Activated T-cell treated with anti-CD3 and anti-CD28 coated beads, Interleukin-2, amount 50 U/mL, for 48 hours (primary cell): ENCODE results near the gene KLK14.

Experiments
- DNase-seq, 2 experiments: peaks; one replicate each; pipeline ENCODE4 v3.0.0-alpha.2; 2020

Gene KLK14

DNA sequence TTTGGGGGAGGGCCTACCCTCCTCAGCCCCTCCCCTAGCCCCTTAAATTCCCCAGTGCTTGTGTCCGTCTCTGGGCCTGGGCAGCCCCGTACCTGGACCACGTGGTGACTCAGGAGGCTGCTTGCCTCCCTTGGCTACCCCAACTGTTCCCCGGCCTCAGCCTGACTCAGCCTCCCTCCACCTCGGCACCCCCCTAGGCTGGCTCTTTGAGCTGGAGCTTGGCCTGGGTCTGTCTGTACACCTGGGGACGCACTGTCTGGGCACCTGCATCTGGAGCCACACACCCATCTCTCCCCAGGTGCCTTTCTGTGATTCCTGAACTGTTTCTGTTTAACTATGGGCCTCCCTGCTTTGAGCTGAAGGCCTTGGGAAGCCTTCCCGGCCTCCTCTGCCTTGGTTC lies 1.8 kb upstream of the KLK14 start:
- no peak for DNase-seq

DNA sequence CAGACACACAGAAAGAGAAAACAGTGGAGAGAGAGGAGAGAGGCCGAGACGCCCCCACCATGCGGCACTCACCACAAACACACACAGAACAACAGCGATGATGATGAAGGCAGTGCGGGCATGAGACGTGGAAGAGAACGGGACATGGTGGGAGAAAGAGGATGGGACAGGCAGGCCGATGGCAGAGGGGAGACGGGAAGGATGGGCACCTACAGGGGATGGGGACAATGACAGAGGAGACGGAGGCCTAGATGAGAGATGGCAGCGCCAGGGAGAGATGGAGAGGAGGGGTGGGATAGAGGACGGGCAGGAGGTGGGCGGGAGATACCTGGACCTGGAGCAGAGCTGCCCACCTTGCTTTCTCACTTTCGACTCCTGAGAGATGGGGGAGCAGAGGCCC lies 1.1 kb upstream of the KLK14 start:
- DNase-seq: no peak

DNA sequence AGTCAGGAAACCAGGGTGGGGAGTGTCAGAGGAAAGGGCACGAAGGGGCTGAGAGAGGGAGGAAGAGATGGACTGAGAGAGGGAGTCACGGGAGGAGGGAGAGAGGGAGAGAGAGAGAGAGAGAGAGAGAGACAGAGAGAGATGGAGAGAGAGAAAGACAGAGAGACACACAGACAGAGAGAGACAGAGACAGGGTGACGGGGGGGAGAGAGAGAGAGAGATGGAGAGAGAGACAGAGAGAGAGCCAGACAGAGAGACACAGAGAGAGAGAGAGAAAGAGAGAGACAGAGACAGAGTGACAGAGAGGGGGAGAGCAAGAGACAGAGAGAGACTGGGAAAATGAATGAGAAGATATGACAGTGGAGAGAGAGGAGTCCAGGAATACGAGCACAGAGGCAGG lies 494 bp upstream of the KLK14 start:
- no peak for DNase-seq

DNA sequence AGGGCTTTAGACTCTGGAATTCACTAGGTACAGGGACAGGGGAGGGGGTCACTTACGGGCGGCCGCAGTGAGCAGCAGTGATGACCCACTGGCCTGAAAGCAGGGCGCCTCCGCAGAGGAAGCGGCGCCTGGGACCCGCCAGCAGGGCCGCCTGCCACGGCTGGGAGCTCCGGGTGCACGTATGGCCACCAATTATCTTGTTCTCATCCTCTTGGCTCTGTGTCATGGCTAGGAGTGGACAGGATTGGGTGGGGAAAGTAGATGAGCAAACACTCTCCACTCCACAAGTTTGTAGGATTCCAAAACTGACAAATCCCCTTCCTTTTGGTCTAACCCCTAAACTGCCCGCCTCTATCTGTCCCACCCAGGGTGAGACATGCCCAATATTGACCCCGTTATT lies 1.2 kb downstream of the KLK14 start:
- no peak for DNase-seq

DNA sequence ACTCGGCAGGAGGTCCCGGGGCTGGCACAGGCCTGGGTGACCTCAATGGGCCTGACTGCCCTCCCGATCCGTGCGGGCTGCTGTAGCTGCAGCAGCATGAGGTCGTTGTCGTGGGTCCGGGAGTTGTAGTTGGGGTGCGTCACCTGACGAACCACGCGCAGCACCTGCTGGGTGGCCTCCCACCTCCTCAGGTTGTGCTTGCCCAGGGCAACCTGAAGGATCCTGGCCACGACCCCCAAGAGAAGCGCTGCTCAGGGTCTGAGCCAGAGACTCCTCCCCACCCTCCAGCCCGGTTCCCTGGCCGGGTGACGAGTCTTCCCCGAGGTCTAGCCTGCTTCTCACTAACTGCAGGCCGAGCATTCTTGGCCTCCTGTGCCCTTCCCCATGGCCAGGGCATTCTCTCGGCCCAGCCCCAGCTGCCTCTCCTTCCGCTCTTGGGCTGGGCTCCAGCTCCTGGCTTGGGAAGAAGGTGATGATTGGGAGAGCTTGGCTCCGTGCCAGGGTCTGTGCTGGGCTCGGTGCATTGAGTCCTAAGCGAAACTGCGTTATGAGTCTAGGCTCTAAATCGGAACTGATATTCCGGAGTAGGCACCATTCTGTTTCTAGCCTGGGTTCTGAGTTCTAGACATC lies 3.1 kb downstream of the KLK14 start:
- DNase-seq: no peak

DNA sequence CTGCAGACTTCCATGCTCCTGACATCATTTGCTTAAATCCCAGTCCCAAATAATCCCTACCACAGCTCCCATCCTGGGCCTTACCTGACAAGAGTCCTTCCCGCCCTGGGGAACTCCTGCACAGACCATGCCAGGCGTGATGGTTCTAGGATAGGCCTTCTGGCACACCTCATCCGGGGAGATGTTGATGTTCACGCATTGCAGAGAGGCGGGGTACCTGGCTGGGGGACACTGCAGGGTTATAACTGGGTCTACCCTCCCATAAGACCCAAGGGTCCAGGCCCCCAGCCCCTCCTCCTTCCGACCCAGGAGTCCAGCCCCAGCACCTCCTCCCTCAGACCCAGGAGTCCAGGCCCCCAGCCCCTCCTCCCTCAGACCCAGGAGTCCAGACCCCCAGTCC lies 4.0 kb downstream of the KLK14 start:
- no peak for DNase-seq

DNA sequence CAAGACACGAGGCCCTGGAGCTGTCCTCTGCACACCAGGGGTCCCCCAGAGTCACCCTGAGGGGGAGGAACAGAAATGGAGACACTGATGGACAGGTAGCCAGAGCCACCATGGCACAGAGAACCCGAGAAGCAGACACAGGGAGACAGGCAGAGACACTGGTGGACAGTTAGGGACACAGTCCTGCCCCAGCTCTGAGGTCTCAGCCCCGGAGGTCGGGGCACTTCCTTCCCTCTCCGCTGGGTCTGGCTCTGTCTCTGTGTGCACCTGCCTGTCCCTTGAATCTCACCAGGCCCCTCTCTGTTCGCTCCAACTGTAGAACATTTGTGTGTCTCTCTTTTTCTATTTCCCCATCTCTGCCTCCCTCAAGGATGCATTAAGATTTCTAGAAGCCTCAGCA lies 4.6 kb downstream of the KLK14 start:
- DNase-seq: no peak

DNA sequence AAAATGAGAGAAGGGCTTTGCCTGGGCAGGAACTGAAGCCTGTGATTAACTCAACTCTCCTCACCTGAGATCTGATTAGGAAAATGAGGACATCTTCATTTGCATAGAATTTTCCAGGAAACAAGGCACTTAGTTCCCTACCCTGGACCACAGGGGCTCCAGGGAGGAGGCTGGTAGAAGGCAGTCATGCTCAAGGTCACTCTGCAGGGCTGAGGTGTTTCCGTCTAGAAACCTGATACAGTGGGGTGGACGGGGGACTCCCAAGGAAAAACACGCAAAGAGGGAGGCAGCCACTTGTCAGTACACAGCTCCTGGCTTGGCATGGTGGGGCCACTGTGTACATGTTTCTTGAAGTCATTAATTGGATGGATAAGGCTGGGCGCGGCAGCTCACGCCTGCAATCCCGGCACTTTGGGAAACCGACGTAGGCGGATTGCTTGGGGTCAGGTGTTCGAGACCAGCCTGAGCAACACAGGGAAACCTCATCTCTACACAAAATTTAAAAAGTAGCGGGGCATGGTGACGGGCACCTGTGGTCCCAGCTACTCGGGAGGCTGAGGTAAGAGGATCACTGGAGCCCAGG lies 6.0 kb downstream of the KLK14 start:
- DNase-seq: no peak

DNA sequence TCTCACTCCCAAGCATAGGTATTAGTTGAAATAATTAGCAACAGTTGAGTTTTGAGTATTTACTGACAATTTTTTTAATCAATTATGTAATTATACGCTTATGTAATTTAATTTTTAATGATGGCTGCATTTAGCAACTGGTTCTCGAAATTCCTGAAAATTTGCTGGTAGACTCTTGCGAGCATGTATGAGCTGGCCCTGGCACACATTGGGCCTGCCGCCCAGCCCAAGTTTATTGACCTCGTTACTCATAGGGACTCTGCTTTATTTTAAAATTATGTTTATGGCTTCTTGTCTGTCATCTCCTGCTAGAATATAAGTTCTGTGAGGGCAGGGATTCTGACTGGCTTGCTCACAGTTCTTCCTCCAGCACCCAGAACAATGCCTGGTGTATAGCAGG lies 6.7 kb downstream of the KLK14 start:
- DNase-seq: no peak

DNA sequence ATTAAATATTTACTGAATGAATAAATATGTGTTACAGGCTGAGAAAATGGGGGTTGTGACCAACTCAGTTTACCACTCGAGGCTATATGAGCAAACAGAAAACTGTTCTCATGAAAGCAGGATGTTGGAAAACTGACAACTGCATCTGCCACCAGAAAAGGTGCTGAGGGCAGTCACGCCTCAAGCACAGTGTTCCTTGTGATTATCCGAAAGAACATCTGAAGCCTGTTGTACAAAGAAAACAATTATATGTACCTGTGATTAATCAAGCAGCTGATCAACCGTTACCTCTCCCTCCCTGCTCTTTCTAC lies 11.6 kb downstream of the KLK14 start:
- DNase-seq: no peak

DNA sequence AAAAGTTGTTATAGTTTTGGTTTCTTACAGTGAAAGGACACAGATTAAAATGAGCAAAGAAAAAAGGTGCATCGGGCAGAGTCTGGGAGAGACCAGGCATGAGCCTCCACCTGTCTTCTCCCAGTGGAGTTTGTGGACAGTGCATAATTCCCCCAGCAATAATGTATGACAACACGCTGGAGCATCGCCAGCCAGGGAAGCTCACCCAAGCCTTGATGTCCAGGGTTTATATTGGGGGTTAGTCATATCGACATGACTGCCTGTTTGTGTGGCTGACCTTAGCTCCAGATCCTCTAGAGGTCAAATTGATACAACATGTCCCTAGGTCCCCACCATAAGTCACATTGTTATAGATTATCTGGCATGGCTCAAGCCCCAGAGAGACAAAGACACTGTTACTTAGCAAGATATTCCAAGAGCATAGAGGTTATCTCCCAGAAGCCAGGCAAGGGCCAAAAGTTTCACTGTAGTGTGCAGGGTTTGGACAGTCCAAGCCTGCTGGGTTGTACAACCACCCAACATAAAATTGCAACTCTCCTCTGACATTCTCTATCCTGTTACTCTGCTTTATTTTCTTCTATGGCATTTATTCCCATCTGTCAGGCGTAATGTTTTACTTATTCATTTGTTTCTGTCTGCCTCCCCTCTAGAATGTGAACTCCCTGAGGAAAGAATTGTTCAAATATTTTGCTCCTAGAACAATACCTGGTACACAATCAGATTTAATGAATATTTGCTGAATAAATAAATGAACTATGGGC lies 12.2 kb downstream of the KLK14 start:
- DNase-seq: no peak

DNA sequence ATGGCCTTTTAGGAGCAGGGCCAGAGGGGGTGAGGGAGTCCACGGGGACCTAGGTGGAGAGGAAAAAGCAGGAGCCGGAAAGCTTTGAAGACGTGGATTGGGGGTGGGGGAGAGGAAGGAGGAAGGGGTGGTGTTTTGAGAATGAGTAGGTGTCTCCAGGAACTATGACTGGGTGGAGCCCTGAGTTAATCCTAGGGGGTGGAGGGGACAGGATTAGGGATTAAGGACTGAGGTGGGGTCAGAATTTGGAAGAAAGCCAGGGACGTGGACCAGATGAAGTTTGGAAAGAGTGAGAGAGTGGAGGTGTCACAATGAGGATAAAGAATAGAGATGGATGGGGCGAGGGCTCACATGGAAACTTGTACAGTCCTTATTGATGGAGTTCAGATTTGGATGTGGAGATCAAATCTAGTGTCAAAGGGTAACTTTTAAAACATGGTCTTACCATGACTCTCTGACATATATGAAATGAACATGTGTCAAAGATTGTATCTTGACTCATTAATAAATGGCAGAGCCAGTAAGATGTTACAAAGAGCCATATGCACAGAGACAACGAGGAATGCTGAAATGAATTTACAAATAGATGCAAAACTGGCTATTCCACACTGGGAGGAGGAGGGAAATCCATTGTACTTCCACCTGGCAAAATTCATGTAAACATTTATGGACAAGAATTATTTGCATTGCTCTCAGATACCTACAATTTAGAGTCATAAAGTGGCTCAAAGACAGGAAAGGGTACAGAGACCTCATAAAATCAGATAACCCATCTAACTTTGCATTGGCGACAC lies 16.1 kb downstream of the KLK14 start:
- no peak for DNase-seq

DNA sequence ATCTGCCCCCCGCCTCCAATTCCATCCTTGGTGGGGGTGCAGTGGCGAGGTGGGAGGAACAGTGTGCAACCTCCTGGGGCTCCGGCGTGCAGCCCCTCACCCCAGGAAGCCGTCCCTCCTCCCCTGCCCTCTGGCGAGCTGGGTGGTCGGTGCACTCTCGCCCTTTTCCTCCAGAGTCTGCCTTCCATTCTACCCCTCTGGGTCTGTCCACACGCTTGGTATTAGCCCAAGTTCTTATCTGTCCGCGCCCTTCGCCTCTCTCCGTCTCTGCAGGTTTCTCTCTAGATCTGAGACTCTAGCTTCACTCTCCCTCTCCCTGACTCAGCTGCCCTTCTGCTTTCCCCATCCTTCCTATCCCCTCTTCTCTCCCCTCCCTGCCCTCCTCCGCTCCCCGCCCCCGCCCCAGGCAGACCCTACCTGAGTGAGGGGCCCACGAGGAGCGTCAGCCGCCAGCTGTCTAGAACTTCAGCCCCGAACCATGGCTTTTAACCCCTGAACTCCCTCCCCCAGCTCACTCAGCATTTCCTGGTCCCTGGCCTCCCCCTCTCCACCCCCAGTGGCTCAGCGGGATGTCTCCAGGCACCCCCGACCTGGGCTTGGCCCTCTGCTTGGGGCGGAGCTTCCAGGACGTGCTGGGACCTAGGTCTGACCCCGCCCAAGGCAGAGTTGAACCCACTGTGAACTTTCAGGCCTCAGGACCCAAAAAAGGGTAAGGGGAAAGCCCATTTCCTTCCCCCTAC lies 17.3 kb downstream of the KLK14 start:
- no peak for DNase-seq

DNA sequence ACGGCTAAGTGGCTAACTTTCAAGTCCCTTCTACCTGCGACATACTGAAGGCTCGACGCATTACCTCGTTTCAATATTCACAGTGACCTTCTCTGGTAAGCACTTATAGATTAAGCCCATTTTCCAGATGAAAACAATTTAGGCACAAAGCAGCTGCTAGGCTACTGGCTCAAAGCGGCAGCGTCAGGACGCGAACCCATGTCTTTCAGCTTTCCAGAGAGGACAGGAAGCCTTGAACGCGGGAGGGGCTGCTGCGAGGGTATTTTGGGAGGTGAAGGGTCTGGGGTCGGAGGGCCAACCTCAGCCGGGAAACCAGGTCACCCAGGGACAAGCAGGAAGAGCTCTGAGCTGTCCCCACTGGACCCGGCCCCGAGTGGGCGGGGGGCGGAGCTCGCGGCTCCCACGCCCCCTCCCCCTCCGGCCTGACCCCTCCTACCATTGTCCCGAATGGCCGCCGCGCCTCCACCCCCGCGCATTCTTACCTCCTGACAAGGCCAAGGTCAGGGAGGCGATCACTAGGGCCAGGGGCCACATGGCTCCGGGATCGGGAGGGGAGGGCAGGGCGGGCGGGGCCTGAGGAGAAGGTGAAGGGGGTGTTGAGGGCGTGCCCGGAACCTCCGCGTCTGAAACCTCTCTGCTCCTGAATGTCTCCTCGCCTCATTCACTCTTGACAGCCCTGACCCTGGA lies 18.0 kb downstream of the KLK14 start, which contains the start of gene KLK13:
KLK13 (minus strand) TSS at position 559 of the 687 bp plus-strand sequence; CDS start at position 534, 25 bp downstream.
- no peak for DNase-seq

DNA sequence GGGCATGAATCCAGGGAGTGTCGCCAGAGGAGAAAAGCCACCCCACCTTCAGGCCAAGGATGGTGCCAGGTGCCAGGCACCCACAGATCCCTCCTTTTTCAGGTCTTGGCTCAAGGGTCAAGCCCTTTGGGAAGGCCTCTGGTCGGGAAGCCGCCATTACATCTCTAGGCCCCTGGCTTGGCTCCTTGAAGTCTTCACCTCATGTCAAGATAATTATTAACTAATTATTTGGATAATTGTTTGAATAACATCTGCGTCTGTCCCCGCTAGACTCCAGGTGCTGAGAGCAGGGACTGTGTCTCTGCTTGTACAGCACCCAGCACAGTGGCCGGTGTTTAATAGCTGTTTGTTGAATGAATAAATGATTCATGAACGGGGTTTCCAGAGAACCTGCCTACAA lies 19.0 kb downstream of the KLK14 start:
- no peak for DNase-seq

DNA sequence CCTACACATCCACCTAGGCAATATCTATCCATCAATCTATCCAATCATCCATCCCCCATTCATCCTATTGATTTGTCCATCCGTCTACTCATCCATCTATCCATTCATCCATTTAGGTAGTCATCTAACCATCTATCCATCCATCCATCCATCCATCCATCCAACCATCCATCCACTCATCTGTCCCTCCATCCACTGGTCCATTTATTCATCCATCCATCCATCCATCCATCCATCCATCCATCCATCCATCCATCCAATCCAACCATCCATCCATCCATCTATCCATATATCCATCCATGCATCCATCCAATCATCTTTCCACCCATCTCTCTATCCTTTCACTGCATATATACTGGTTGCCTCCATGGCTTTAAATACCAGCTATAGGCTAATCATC lies 21.7 kb downstream of the KLK14 start:
- no peak for DNase-seq

DNA sequence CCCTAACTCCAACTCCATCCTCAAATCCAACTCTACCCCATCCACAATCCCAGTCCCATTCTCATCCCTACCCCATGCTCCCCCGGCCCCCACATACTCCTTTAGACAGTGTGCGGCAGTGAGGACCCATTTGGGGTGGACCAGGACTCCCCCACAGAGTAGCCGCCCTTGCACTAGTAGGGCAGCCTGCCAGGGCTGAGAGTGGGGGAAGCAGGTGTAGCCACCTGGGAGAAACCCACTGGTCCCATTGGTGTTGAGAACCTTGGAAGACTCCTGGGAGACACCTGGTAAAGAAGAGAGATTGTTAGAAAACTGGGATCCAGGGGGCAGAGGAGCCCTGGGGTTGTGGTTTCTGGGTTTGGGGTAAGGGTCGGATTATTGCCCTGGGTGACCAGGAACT lies 22.4 kb downstream of the KLK14 start:
- no peak for DNase-seq

DNA sequence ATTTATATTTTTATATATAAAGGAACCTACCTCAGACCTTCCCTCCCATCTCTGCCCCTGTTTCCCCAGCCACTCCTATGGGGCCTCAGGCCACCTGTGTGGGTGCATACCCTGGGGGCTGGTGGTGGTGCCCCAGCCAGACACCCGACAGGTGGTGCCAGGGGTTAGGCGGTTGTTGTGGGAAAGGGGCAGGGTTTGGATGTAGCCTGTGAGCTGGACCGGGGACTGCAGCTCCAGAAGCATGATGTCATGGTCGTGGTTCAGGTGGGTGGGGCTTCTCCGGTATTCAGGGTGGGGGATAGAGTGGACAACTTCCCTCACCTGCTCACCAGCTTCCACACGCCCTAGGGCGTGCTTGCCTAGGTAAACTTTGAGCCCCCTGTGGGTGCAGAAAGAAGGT lies 23.0 kb downstream of the KLK14 start:
- no peak for DNase-seq

DNA sequence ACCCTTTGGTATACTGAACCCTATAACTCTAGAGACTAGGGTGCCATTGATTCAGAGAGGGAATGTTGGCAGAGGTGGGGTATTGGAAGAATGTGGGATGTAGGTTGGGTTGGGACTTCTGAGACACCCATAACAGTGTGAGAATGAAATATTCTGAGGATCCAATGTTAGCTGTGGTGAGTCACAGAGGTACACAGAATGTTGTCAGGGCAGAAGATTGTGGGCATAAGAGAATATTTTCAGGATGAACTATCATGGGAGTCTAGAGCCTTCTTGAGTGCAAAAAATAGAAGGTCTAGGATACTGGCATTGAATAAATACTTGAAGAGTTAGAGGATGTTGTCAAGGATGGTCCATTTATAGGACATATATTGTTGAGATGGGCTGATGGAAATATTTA lies 26.8 kb downstream of the KLK14 start:
- DNase-seq: no peak

DNA sequence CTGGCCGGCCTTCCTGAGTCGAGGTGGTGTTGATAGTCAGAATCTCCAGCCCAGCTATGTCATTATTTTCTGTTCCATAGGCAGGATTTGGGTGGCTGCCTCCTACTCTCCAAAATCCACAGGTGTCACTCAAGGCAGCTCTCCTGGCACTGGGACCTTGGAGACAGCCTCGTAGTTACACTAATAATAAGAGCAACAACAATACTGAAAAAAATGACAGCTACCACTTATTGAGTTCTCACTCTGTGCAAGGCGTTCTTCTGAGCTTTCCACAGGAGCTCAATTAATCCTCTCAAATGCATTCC lies 35.7 kb downstream of the KLK14 start:
- no peak for DNase-seq

DNA sequence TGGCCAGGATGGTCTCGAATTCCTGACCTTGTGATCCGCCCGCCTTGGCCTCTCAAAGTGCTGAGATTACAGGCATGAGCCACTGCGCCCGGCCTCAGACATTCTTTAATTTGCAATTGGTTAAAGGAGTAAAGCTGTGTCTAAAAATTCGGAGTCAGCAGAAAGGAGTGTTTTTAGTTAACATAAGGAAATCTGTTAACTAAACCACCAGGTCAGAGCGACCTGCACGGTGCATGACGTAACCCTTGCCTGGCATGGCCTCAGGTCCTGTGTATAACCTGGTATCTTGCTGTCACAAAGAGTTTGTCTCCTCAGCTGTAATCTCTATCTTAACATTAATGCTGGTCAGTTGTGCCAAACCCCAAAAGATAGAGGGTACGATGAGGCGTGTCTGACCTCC lies 38.4 kb downstream of the KLK14 start:
- no peak for DNase-seq

DNA sequence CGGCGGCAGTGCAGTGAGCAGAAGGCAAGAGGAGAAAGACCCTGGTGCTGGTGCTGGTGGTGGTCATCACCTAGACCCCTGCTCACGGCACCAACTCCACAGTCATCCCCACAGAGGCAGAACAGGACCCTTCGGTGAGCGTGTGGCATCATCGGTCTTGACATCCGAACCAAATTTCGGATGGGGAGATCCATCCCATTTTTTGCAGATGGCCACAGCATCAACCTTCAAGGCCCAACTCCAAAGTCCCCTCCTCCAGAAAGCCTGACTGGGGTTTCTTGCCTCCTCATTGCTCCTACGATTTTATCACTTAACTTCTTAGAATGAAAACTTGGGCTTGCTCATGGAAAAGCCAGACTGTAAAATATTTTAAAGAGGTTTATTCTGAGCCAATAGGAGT lies 39.2 kb downstream of the KLK14 start:
- no peak for DNase-seq

DNA sequence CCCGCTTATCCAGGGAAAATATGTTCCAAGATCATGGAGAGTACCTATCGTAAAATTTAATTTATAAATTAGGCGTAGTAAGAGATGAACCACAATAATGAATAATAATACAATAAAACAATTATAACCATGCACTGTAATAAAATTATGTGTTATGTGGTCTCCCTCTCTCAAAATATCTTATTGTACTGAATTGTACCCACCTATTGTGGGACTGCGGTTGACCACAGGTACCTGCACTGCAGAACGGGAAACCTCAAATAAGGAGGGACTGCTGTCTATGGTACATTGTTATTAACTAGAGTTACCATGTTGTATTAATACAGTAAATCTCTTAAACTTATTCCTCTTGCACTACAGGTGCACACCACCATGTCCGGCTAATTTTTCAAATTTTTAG lies 42.5 kb downstream of the KLK14 start:
- DNase-seq: no peak
